Measurements from ENCODE around the gene SLC10A4.

GRCh38 chr4:48518143-48518542, 35.0 kb downstream of the SLC10A4 start:
- TF ChIP-seq ZFP36 (IDR thresholded peaks at IDR 0.05; ENCODE audit: borderline replicate concordance, partially characterized antibody) (no peak), EP300 (IDR thresholded peaks at IDR 0.05) (no peak), REST (IDR thresholded peaks at IDR 0.05) (no peak)
